GM18499 (cell line): ENCODE data around the gene EP400.
"Not testable (repeated sequence)": the region's sequence is repeated elsewhere in the genome, so short reads cannot be mapped to it uniquely, and the experiment has no call there.

ENCODE experiments used
- ATAC-seq: cut with Tn5 transposase; IDR thresholded peaks from one replicate; pipeline ENCODE4 v1.9.1; 2021; ENCODE audit warnings: moderate number of reproducible peaks; ENCODE audit not compliant: insufficient read depth, unreplicated experiment

EP400 gene

DNA sequence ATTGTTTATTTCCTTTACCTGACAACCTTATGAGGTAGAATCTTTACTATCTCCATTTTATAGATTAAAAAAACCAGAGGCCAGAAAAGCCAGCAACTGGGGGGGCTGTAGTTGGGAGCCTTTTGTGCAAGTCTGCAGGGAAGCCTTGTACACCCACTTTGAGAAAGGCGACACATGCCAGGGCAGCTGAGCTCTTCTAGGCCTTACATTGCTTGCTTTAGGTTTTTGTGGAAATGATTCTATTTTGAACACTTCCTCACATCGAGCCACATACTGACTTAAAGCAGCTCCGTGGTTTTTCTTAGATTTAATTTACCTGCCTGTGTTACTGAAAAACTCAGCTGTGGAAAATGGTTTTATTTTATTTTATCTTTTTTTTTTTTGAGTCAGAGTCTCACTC, 34.6 kb downstream of the EP400 start:
- no peak for ATAC-seq

DNA sequence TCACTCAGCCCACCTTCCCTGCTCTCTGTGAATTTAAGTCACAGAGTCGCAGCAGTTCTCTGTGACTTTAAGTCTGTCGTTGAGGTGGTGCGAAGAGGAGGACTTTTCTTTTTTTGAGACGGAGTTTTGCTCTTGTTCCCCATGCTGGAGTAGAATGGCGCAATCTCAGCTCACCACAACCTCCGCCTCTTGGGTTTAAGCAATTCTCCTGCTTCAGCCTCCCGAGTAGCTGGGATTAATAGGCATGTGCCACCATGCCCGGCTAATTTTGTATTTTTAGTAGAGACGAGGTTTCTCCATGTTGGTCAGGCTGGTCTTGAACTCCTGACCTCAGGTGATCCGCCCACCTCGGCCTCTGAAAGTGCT, 35.8 kb downstream of the EP400 start:
- ATAC-seq: not testable (repeated sequence)

DNA sequence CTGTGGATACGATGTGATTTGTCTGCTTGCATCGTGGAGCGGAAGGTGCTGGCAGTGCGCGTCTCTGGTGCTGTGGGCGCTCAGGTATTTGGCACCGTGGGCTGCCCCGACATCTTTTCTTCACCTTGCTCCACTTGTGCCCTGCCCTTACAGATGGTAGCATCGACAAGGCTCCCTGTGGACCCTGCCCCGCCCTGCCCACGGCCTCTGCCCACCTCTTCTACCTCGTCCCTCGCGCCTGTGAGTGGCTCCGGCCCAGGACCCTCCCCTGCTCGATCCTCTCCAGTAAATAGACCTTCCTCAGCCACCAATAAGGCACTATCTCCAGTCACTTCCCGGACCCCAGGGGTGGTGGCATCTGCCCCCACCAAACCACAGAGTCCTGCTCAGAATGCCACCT, 36.6 kb downstream of the EP400 start:
- no peak for ATAC-seq

DNA sequence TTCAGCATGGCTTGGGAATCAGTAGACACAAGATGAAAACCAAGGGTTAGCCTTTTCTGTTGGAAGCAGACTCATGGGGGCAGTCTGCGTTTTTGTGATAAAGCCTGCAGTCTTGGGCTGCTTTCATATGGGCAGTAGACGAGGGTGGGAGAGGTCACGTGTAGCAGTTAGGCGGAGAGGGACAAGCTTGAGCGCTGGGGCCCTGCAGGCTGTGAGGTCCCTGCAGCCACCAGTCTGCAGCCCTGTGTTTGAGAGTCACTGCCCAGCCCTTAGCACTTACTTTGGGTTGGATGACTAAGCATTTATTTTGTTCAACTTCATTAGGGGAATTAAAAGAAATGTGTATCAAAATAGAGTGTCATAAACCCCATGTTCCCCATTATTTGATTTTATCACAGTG, 37.2 kb downstream of the EP400 start:
- ATAC-seq: no peak

DNA sequence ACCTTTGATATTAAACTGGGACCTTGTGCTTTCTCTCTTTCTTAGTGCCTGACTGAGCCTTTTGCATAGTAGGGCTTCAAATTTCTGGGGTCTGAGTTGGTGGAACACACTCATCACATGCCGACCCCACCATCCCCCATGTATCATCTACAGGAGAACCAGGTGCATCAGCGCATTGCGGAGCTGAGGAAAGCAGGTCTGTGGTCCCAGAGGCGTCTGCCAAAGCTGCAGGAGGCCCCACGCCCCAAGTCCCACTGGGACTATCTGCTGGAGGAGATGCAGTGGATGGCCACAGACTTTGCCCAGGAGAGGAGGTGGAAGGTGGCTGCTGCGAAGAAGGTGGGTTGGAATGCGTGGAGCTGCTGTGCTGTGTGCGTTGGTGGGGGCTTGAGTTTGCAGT, 37.8 kb downstream of the EP400 start:
- no peak for ATAC-seq

DNA sequence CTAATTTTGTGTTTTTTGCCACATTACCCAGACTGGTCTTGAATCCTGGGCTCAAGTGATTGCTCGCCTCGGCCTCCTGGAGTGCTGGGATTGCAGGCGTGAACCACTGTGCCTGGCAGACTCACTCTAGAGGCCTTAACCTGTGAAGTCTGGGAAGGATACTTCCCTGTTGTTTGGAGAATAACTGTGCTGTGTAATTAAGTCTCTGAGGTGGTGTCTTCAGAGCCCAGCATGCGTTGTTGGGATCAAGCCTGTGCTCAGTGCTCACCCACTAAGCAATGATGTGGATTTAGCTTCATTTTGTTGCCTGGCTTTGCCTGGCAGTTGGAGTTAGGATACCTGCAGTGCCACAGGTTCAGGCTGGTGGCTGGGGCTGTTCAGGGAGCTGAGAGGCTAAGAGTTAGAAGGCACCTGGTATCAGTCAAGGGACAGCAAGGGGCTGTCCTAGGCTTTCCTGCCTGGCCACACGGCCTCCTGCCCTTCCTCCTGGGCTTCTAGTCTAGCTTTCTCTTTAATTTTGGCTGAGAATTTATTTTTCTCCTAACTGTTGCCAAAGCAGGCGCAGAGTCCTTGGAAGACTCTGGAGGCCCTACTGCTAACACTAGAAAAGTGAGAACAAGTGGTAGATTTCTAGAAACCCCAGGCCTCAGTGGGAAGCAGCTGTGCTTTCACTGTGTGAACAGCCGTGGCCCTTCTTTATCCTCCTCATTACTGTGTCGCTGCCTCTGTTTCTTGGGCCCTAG, 38.5 kb downstream of the EP400 start:
- no peak for ATAC-seq

DNA sequence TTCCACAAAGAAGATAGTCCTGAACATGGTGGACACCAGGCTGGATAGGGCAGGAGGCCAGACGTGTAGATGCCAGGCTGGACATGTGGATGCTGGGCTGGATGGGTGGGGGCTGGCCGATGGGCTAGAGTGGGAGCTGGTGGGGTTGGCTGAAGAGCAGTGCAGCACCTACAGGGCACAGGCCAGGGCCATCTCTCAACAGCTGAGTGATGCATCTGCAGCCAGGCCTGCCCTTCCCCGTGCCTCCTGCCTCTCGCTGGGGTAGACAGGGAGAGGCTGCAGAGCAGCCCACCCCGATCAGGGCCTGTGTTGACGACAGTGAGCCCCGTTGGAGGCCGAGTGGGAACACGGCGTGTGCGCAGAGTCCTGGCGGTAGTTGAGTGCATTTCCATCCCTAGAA, 39.3 kb downstream of the EP400 start:
- ATAC-seq: no peak

DNA sequence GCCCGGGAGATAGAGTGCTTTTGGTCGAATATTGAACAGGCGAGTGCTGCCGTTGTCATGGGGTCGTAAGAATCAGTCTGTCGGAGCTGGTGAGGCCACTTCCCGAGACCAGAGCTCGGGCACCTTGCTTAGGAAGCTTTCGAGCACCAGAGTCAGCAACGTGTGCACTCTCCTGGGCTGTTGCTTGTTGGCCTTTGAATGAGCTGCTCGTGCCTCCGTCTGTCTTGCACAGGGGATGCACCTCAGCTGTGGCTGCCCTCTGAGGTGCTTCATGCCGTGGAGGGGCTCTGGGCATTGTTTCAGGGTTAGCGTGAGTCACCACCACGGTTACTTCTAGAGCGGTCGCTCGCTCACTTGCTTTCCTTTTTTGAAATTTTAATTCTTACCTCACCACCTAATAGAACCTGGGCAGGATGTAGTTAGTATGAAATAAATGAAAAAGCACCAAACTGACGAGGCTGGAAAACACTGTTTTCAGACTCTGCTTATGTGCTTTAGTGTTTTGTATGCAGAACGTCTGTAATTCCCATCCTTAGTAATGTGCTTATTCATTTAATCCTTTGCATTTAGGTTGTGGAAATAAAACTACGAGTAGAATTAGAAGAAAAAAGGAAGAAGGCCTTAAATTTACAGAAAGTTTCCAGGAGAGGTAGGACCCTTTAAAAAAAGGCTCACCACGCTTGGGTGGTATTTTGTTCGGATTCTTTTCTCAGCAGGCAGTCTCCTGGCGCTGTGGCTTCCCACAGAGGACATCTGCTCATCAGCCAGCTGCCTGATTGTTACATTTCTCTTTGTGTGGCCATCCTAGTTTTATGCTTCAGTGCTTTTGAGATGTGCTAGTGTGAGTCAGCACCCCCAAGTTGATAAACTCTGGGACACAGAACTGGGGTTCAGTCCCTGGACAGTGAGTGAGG, 40.6 kb downstream of the EP400 start:
- no peak for ATAC-seq

DNA sequence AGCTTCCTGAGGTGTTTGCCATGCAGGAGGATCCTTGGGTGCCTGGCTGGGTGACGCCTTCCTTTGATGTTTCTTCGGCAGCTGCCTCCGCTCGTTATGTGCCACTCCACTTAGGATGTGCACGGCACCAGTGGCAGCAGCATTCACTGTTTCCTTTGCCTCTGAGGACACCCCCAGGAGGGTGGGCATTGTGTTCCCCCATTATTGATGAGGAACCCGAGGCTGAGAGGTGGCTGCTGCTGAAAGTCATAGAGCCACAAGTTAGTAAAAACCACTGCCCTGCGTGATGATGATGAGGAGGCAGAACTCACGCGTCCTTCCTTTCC, 41.2 kb downstream of the EP400 start:
- ATAC-seq: no peak

DNA sequence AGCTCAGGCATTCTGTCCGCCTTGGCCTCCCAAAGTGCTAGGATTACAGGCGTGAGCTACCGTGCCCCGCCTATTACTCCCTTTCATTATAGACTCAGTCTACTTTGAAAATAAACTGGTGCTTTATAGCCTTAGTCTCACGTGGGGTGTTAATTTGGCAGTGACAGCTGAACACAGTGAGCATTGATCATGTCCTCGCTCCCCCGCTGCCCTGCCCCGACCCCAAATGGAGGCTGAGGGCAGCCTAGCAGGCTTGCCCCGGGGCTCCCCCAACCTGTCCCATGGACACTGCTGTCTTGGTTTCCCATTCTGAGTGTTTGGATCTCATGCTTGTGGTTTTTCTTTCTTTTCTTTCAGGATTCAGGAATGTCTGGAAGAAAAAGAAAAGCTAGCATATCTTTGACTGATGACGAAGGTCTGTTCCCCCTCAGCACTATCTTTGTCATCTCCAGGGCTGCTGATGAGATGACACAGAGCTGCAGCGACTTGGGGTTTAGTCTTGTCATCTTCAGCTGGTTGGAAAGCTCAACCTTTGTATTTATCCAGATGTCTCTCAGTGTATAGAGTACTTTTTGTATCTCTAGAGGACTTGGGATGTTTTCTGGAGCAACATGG, 42.2 kb downstream of the EP400 start:
- ATAC-seq: no peak

DNA sequence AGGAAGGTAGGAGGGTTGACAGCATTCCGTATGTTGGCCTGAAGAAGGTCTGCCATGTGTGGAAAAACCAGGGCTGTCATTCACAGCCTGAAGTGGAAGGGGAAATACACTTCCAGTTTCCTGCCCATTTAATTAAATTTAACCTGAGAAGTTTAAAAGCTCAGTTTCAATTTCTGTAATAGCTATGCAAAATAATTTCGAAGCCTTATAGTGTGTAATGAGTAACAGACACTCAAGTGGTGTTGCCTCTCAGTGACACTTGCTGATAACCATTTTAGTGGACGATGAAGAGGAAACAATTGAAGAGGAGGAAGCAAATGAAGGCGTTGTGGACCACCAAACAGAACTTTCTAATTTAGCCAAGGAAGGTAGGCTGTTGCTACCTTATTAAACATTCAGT, 44.8 kb downstream of the EP400 start:
- ATAC-seq: peak; percentile 52

DNA sequence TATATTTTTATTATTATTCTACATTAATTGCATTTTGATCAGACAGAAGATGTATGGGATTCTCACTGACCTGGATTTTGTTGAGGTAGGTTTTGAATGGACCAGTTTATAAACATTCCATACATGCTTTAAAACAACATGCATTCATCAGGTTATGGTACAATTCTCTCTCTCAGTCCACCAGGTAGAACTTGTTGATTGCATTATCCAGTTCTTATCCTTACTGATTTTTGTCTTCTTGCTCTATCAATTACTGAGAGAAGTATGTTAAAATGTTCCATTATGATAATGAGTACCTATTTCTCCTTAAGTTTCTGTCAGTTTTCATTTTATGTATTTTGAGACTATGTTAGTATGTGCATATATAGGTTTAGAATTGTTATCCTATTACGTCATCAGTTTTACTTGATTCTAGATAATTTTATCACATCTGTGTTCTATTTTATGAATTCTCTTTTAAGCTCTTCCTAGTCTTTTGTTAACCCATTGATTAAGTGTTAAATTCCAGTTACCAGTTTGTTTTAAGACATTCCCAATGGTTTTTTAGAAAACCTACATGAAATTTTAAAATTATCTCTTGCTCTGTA, 50.6 kb downstream of the EP400 start:
- ATAC-seq: no peak

DNA sequence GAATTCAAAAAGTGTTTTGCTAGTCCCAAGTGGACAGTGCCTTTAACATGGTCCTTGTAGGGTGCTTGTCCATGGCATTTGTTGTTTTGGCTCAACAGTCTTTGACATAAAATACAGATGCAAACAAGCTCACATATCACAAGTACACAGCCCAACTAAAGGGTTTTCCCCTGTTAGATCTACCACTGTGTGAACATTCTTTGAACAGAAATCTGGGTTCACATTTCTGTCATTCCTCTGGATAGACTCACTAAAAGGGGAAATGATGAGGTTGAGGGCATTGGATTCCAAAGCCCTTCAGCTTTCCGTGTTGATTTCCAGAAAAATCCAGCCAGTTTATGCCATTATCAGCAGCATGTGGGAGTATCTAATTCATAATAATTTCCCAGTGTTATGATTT, 54.1 kb downstream of the EP400 start:
- no peak for ATAC-seq

DNA sequence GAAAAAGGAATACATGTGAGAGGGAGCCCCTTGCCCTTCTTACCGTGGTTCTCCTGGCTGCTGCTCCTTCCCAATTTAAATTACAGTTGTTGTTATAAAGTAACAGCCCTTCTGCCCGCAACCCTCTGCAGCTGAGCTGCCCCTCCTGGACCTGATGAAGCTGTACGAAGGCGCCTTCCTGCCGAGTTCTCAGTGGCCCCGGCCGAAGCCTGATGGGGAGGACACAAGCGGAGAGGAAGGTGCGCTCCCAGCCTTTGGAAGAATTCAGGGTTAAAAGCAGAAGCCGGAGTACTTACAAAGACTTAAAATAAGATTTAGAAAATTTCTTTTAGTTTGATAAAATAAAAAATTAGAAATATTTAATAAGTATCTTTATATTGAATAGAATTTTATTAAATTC, 55.2 kb downstream of the EP400 start:
- no peak for ATAC-seq

DNA sequence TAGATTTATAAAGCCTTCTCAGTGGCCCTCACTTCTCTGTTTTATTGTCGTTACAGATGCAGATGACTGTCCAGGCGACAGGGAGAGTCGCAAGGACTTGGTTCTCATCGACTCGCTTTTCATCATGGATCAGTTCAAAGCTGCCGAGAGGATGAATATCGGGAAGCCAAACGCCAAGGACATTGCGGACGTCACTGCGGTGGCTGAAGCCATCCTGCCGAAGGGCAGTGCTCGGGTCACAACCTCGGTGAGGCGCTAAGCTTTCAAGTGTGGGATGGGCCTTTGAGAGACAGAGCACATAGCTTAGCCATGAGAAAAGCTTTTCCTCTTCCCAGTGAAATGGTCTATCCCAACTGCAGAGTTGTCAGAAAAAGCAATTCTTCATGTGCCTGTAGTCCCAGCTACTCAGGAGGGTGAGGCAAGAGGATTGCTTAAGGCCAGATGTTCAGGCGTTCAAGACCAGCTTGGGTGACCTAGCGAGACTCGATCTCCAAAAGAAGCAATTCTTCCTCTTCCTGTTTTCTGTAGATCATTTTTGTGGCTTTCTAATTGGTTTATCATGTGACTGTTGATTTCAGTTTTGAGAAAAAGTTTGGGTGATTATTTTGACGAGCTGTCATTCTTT, 56.4 kb downstream of the EP400 start:
- ATAC-seq: no peak

DNA sequence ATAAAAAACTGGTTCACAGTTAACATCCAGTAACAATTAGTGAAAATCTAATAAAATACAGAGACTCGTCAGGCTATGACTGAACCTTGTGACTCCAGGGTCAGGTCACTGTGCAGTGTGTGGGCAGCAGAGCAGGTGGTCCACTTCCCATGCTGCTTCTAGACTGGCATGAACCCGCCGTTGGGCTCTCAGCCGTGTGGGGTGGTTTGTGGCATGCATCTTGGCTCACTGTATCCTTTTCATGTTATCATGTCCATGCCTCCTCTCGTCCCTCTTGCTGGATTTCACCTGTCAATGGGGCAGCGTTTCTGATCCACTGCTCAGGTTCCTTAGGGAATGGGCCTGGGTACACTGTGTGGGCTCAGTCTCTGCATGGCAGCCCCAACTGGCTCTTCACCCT, 57.3 kb downstream of the EP400 start:
- no peak for ATAC-seq

DNA sequence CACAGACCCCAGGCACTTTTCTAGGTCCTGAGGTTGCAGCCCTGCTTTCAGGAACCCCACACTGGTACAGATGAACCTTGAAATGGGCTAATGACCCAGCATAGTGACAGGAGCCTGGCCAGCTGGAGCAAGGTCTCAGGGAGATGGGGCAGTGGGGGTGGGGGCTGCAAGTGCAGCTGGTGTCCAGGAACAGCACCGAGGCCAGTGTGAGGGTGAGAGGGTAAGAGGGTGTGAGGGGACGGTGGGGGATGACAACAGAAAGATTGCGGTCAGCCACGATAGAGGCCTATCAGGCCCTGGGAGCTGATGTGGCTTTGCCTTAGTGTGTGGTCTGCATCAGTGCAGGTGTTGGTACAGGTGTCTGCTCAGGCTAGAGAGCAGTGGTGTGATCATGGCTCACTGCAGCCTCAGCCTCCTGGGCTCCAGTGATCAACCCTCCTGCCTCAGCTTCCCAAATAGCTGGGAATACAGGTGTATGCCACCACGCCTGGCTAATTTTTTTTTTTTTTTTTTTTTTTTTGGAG, 59.7 kb downstream of the EP400 start:
- no peak for ATAC-seq

DNA sequence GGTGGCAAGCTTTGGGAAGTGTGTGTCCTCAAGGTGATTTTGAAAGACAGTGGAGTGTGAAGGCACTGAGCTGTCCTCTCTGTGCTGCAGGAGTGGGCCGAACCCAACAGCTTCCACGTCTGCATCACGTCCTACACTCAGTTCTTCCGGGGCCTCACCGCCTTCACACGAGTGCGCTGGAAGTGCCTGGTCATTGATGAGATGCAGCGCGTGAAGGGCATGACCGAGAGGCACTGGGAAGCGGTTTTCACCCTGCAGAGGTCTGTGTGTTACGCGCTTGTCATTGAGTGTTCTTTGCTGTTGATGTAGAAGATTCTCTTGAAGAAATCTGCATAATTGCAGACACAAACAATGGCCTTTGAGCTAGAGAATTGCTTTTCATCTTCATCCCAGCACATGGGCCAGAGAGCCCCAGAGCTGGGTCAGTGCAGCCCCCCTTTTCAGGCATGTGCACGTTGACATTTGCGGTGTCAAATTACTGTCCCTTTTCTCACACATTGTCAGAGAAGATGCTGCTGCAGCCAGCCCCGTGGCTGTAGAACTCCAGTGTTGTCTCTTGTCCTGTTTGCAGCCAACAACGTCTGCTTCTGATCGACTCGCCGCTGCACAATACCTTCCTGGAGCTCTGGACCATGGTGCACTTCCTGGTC, 63.3 kb downstream of the EP400 start:
- no peak for ATAC-seq

DNA sequence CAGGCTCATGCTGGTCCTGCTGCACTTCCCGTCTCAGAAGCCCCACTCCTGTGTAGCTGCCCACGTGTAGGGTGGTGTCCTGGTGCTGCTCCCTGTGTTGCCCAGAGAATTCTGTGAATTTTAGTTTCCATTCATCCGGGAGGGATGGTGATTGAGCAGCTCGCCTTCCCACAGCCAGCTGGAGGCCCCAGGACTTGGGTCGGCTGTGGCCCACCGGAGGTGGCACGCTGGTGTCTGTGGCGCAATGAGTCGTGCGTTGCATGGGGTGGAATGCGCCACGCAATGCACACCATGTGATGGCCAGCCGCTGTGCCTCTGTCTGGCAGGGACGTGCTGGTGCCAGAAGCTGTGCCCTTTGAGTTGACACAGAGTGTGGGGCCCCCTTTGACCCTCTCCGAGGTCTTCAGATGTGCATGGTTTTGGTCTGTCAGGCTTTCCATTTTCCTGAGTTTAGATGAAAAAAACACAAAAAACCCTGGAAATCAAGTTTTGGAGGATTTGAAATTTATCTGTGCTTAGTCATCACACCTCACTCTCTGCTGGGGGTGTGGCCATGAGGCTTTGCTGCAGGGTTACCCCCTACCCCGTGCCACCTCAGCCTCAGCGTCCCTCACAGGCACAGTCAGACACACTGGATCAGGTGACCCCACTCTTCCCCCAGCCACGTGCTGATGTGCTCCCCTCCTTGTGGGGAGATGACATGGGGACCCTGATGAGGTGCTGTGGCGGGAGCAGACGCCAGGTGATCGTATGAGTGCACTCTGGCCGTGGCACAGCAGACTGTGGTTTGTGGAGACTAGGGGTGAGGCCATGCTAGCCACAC, 64.6 kb downstream of the EP400 start:
- no peak for ATAC-seq
